Kidney (tissue), 14 donors: ENCODE data around the gene DHX29. TPM values are rescaled to one million over a fixed set of nuclear protein-coding genes. Genes with fewer than 3 reads are reported as not detected.

Experiments
- DNase-seq, 5 donors: peaks; one replicate each; pipeline ENCODE4 v3.0.0-alpha.2; 2013 to 2020
- FAIRE-seq: peaks from 2 replicates; lab custom pipeline; 2012; peaks lifted over from hg19 to GRCh38; lab: Jason Lieb, UNC
- H3K27ac ChIP-seq, 2 donors: one replicate each; pipeline ENCODE4 v1.7.0; 2013; ENCODE audit warnings: low read depth in 2 of 2, low read length in 2 of 2, inconsistent platforms in 1 of 2
- H3K27me3 ChIP-seq: one replicate; pipeline ENCODE4 v1.7.1; 2013; ENCODE audit warnings: low read length, inconsistent platforms; ENCODE audit not compliant: control insufficient read depth, insufficient read depth
- H3K36me3 ChIP-seq, 3 donors: one replicate each; pipeline versions ENCODE4 v1.7.0 to v1.7.1; 2013; ENCODE audit warnings: low read length in 3 of 3, control low read depth in 1 of 3, inconsistent platforms in 1 of 3; ENCODE audit not compliant: insufficient read depth in 3 of 3, control insufficient read depth in 2 of 3
- H3K4me1 ChIP-seq, 3 donors: one replicate each; pipeline versions ENCODE4 v1.7.0 to v1.7.1; 2013; ENCODE audit warnings: low read length in 3 of 3, inconsistent platforms in 1 of 3, low read depth in 1 of 3; ENCODE audit not compliant: control insufficient read depth in 2 of 3, insufficient read depth in 2 of 3
- H3K4me3 ChIP-seq, 3 donors: one replicate each; pipeline versions ENCODE4 v1.7.0 to v1.8.1; 2013; ENCODE audit warnings: low read length in 3 of 3, control low read depth in 1 of 3, inconsistent platforms in 1 of 3
- H3K9ac ChIP-seq, 3 donors: one replicate each; pipeline versions ENCODE4 v1.7.0 to v1.7.1; 2013; ENCODE audit warnings: low read length in 3 of 3, control low read depth in 1 of 3, inconsistent platforms in 1 of 3
- H3K9me3 ChIP-seq, 3 donors: one replicate each; pipeline versions ENCODE4 v1.7.0 to v1.7.1; 2013; ENCODE audit warnings: low read length in 3 of 3, control low read depth in 1 of 3, inconsistent platforms in 1 of 3; ENCODE audit not compliant: control insufficient read depth in 2 of 3, insufficient read depth in 1 of 3
- CTCF ChIP-seq: IDR thresholded peaks from 3 replicates; pipeline ENCODE4 v1.5.1; 2012; ENCODE audit warnings: mild to moderate bottlenecking, moderate library complexity, borderline replicate concordance; ENCODE audit not compliant: insufficient read depth; ENCODE audit errors: extremely low read depth
- intact Hi-C: fragments of 100-400 bp; cut with DNase I; formaldehyde crosslinking; loops from one replicate; pipeline ENCODE4 v1.11.1; 2022
- polyA plus RNA-seq: library from polyadenylated mRNA; stranded (reverse); fragments of 350-450 nt; fragmentation: Illumina TruSeq; extraction: RNeasy Lipid Tissue Mini Kit (QIAGEN cat#74804); gene quantifications from one replicate; pipeline ENCODE4 v1.2.3, GENCODE V29; 2014; ENCODE audit warnings: low read depth, low replicate concordance; ENCODE audit not compliant: insufficient read depth
- total RNA-seq: library from RNA; stranded (reverse); fragmentation: NEBNext Ultra II Directional; extraction: Animal tissue kit (Norgen Biotek cat#: 25700); gene quantifications from one replicate; pipeline ENCODE4 v1.2.1, GENCODE V29; 2021
- donor health status: control.
- donor health status: control.
- donor health status: control.
- donor health status: control.
- donor health status: control.
- donor health status: DM: yes; HTN: yes; CAD: no.
- donor health status: Normal renal cell carcinoma (clear cell type).

DHX29 gene
- total and polyA plus RNA-seq, 2 donors from 2014 or later = 13.5 to 28.0 TPM

DNA sequence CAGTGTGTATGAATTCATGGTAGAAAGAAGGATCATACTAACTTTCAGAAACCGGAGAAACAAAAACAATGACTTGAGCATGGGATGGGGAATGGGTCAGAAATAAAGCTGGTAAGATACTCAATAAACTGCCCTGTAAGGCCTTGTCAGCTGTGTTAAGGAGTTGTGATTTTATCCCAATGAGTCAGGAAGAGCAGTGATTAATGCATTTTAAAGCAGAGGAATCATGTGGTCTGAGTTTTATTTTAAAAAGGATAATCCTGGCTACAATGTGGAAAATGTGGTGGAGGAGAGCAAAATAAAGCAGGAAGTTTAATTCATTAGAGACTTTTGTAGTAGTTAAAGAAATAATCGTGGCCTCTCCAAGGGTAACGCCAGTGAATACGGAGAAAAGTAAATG, 28.7 kb downstream of the DHX29 start:
- Histone ChIP-seq H3K4me1 (no peaks in the 10 kb centered on the region), H3K4me3 (no peak overlapping the region), H3K27me3 (no peaks in the 10 kb centered on the region), H3K36me3 (peaks cover 14 to 55% (median 34%) of the 10 kb centered on the region in 3 donors), H3K27ac (no peak overlapping the region), H3K9ac (no peak overlapping the region), H3K9me3 (no peaks in the 10 kb centered on the region)
- TF ChIP-seq CTCF = no peak
- DNase-seq (no peak), FAIRE-seq (no peak)
- intact Hi-C loops = no loop called here

GRCh38 chr5:55276771-55277170, 30.7 kb downstream of the DHX29 start:
- peaks cover 9 to 48% (median 32%) of the 10 kb centered on the region in 3 donors for H3K36me3 ChIP-seq
- no peak overlapping the region for H3K4me3 ChIP-seq
- DNase-seq = no peak
- H3K9ac ChIP-seq = no peak overlapping the region
- FAIRE-seq = no peak
- H3K27me3 ChIP-seq = no peaks in the 10 kb centered on the region
- TF ChIP-seq CTCF = no peak
- H3K27ac ChIP-seq = no peak overlapping the region
- intact Hi-C loops = no loop called here
- H3K9me3 ChIP-seq = no peaks in the 10 kb centered on the region
- no peaks in the 10 kb centered on the region for H3K4me1 ChIP-seq

GRCh38 chr5:55258339-55258738, 49.2 kb downstream of the DHX29 start:
- FAIRE-seq (no peak), DNase-seq (no peak)
- TF ChIP-seq CTCF = no peak
- intact Hi-C loops = no loop called here
- no peak overlapping the region for H3K9ac ChIP-seq
- H3K4me1 ChIP-seq = no peaks in the 10 kb centered on the region
- H3K36me3 ChIP-seq = peaks cover 7 to 32% (median 15%) of the 10 kb centered on the region in 3 donors
- H3K4me3 ChIP-seq = no peak overlapping the region
- no peaks in the 10 kb centered on the region for H3K9me3 ChIP-seq
- H3K27ac ChIP-seq = no peak overlapping the region
- H3K27me3 ChIP-seq = no peaks in the 10 kb centered on the region

DNA sequence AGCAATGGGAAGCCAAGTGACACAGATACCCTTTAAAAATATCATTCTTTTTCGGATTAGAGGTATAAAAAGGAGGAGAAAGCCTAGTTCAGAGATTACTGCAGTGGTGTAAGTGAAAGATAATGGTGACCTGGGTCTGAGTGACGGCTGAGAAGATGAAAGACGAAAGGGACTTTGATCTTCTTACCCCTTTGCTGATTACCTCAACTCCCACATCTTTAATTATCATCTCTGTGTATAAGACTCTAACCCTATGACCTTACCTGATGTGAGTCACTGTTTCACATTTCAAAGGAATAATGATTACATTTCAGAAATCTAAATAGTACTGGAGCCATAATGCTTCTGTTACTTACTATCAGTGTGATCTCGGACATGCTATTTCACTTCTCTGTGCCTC, 52.7 kb downstream of the DHX29 start:
- no peak overlapping the region for H3K9ac ChIP-seq
- no peak for TF ChIP-seq CTCF
- peaks cover 4 to 22% (median 12%) of the 10 kb centered on the region in 3 donors for H3K36me3 ChIP-seq
- H3K9me3 ChIP-seq = no peaks in the 10 kb centered on the region
- intact Hi-C loops = no loop called here
- FAIRE-seq (no peak), DNase-seq (no peak)
- no peak overlapping the region for H3K4me3 ChIP-seq
- H3K27ac ChIP-seq = no peak overlapping the region
- H3K4me1 ChIP-seq = no peaks in the 10 kb centered on the region
- no peaks in the 10 kb centered on the region for H3K27me3 ChIP-seq
